Mucosa of gallbladder (tissue), 1 donor: ENCODE data around the gene SLC5A3. TPM values are rescaled to one million over a fixed set of nuclear protein-coding genes. Genes with fewer than 3 reads are reported as not detected.

ENCODE experiments used
- DNase-seq: peaks from one replicate; pipeline ENCODE4 v3.0.0-alpha.2; 2020; ENCODE audit warnings: low spot score
- total RNA-seq: library from RNA; stranded (reverse); gene quantifications from one replicate; pipeline ENCODE4 v1.2.1, GENCODE V29; 2021
- donor health status: DM: no; HTN: no; CAD: no.

Gene SLC5A3
- 19.1 TPM for total RNA-seq

DNA sequence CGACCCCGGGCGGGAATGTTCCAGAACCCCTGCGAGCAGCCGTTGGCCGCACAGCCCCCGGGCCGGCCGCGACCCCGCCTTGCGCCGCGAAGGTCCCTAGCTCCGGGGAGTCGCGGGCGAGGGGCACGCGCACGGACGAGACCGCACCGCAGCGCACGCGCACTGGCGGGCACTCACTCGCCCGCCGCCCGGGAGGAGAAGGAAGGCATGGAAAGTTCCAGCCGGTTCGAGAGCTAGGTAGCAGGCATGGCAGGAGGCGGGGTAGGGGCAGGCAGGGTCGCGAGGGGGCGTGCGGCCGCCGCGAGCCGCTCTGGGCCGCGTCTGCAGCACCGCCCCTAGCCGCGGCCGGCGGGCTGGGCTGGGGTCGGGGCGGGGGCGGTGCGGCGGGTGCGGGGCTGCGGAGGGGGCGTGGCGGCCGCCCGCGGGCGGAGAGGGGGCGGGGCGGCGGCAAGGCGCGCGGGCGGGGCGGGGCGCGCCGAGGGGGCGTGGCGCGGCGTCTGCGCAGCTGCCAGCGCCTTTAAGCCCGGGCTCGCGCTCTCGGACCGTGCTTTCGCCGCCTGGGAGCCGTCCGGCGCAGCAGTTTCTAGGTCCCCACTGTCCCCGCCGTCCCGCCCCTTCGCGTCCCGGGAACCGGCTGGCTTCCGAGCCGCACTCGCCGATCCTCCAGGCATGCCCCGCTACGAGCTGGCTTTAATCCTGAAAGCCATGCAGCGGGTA is at the start of gene SLC5A3, which contains the start of gene MRPS6:
TSS of gene SLC5A3 (plus strand) at position 547 of the 717 bp plus-strand sequence. CDS start 21,621 bp downstream, outside the sequence.
TSS of gene MRPS6 (plus strand) at position 547 of the 717 bp plus-strand sequence. CDS start at position 670, 123 bp downstream.
- DNase-seq, result peak; percentile 85

DNA sequence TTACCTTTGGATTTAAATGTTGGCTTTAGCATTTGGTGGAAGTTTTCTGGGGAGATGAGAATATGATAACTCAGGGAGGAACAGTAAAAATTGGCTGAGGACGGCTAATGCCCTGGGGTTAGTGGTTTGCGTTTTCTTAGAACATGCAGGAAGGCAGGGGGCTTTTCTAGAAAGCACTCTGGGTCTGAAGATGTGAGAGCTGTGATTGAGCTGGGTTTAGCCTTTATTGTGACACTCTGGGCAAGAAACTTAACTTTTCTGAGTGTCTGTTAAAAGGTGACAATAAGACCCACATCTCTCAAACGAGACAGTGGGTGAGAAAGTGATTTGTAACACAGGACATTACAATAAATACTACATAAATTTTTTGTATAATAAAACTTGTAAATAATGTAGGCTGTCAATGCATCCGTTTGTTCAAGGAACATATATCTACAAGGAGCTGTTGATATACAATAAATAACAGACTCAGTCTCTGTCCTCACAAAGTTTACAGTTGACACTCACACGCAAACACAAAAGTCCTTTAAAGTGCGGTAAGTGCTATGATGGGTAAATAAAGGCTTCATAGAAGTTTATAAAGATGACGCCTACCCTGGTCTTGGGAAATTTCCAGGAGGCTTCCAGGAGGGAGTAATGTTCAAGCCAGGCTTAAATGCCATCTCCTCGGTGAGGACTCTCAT is 49.5 kb upstream of the SLC5A3 start:
- no peak for DNase-seq

DNA sequence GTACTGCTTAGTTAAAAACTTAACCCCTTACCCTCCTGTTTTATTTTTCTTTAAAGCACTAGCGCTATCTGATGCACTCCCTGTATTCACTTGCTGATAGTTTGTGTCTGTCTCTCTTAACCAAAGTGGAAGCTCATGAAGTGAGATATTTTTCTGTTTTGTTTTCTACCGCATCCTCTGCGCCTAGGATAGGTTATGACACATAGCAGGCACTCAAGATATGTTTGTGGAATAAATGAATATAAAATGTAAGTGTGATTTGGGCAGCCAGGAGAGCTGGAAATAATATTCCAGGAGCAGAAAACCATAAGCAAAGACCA is 49.0 kb upstream of the SLC5A3 start:
- DNase-seq, result no peak

DNA sequence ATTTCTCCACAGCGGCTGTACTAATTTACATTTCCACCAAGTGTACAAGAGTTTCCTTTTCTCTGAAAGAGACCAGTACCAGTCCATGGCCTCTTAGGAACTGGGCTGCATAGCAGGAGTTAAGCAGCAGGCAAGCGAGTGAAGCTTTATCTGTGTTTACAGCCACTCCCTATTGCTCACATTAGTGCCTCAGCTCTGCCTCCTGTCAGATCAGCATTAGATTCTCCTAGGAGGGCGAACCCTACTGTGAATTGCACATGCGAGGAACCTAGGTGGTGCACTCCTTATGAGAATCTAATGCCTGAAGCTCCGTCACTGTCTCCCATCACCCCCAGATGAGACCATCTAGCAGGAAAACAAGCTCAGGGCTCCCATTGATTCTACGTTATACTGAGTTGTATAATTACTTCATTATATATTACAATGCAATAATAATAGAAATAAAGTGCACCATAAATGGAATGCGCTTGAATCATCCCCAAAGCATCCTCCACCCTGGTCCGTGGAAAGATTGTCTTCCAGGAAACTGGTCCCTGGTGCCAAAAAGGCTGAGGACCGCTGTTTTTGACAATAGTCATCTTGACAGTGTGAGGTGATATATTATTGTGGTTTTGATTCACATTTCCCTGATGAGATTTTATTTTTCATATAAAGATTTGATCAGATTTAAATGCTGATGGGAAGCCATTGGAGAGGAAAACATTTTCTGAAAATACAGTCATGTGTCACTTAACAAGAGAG is 45.5 kb upstream of the SLC5A3 start:
- no peak for DNase-seq

DNA sequence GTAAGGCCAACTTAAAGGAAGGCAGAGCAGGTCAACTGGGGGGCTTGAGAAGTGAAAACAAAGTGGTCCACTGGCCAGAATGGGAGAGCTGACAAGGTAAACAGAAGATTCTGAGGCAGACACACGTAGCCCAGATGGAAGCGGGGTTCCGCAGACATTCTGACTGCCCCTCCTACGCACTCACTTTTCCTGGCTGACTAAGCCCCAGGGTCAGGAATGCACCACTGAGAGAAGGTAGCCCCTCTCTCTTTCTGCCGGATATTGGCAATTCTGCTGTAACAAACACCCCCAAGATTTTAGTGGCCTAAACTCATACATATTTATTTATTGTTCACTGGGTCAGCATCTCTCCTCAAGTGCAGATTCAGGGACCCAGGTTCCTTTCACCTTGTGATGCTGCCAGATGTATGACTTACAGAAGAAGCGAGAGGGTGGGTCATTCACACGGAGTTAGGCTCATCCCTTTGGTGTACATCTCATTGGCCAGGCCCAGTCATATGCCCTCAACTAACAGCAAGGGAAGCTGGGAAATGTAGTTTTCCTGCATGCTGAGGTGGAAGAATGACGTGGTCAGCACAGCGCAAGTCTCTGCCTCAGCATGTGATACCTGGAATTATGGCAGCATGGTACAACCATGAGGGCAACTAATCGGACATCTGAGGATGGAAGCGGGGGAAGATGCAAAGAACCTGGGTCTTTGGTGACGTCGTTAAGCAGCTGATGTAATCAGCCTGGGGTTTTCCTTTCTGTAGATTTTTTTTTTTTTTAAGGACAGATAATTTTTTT is 43.4 kb upstream of the SLC5A3 start:
- peak; percentile 43 for DNase-seq

DNA sequence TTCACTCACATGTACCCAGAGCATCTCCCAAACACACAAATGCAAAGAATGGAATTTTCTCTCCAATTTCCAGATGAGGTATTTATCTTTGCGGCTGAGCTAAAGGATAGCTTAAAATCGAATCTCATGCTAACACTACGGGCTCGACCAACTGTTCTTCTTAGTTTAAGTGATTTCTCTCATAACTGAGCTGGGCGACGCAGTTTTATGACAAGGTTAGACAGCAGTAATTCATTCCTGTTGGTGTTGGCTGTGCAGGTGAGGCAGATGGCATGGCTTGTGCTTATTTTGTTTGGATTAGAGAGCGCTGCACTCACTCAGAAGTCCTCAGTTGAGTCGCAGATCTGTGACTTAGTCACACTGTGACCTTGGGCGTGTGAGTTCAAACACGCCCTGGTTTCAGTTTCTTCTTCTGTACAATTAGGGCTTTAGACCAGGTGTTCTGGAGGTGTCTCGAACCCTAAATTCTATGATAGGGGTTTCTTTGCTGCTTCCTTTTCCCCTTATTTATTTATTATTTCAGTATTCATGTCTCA is 41.5 kb upstream of the SLC5A3 start:
- DNase-seq, result no peak

DNA sequence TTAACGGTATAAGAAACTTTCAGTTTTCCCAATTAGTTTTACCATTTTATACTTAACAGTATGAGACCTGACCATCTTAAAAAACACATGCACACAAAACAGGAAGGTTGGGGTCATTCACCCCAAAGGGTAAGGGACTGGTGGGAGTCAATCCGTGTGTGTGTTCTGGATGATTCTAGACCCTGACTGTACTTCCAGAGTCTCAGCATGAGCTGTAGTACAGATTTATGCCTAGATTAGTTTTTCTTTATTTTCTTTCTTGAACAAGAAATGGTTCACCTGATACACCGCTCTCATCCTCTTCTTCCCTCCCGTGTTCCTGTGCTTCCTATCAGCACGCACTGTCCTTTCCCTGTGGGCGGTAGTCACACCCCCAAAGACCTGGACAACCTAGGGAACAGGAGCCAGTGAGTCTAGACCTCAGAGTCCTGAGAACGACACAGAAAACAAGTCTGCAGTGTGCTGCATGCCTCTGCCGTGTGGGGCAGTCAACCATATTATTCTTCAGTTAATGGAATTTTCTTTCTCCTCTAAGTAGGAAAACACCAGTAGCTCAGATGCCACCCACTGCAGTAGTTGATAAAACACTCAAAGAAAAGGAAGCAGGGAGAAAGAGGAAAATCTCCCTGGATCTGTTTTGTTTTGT is 38.9 kb upstream of the SLC5A3 start:
- no peak for DNase-seq

DNA sequence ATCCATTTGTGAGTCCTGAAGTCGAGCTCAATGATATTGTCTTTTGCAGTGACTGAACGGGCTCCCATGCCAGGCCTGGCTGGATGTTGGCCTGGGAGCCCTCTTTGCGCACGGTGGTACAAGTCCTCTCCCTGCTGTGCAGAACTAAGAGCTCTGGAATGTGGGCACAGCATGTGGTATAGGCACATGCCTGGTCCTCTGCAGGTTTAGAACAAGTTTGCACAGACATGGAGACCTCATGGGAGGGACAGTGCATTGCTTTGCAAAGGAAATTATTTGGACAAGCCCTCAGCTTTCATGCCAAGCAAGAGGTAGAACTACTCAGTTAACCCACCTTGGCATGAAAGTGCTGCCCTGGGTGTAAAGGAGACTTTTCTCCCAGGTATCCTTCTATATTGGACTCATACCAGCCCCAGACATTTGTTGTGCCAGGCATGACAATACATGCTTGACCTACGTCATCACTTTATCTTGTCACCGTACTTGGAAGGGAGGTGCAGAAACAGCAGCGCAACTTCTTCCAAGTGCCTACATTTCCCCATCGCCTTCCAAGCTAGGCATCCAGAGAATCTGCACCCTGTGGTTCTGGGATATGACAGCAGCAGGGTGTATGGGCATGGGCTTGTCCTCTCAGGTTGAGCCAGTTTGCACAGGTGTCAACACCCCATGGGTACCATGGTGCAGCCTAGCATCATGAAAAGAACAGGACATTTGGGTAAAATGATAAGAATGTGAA is 37.6 kb upstream of the SLC5A3 start:
- peak; percentile 4 for DNase-seq

DNA sequence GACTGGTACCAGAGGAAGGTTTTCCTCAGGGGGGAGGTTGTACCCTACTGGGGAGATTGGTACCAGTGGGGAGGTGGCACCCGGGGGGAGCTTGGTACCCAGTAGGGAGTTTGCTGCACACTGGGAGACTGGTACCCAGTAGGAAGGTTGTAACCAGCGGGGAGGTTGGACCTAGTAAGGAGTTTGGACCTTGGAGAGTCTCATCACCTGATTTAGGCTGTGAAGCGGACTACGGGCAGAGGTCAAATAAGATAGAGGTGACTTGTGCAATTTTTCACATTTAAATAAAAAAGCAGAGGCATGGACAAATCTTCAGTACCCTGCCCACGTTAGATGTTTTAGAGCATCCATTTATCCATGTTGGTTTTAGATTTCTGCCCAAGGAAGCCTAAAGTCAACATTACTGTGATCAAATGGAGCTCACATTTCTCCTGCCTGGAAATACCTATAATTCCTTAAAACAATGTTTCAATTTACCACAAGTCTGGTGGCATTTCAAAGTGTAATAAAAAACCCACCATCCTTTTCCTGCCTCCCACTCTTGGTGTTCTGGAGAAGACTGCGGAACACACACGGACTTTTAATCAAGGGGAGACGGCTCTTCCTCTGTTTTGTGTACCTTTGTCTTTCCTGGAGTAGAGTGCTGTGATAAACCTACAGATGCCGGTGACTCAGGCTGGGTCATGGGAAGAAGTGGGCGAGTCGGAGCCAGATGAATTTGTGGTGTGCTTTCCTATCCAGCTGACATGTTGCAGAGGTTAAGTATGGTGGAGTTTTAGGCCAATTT is 36.2 kb upstream of the SLC5A3 start:
- peak; percentile 8 for DNase-seq

DNA sequence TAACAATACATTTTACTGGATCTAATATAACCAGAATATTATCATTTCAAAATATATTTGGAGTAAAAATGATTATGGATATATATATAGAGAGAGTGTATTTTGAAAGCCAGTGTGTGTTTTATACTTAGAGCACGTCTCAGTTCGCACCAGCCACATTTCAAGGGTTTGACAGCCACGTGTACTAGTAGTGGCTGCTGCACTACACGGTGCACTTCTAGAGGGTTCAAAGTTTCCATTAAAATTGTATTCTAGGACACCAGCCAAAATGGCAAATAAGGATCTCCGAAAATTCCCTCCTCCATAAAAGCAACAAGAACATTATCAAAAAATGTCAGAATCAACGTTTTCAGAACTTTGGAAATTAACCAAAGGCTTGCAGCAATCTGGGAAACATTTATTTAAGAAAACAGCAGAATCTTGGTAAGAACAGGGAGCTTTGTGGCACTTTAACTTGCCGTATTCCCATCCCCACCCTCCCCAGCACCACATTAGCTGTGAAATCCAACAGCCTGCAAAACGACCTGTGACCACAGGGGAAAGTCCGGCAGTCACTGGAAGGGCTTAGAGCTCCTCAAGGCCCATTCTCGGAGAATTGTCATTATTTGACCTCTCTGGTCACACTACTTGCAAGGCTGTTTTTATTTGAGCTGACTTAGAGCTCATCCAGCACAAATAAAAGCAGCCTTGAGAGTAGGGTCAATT is 33.5 kb upstream of the SLC5A3 start:
- DNase-seq, result no peak

DNA sequence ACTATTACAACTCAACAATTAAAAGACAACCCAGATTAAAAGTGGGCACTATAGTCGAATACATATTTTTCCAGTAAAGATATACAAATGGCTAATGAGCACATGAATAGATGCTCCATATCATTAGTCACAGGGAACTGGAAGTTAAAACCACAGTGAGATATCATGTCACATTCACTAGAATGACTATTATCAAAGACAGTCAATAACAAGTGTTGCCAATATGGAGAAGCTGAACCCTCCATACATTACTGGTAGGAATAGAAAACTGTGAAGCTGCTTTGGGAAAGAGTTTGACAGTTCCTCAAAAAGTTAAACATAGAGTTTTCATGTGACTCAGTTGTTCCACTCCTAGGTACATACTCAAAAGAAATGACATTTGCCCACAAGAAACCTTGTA is 30.6 kb upstream of the SLC5A3 start:
- no peak for DNase-seq

DNA sequence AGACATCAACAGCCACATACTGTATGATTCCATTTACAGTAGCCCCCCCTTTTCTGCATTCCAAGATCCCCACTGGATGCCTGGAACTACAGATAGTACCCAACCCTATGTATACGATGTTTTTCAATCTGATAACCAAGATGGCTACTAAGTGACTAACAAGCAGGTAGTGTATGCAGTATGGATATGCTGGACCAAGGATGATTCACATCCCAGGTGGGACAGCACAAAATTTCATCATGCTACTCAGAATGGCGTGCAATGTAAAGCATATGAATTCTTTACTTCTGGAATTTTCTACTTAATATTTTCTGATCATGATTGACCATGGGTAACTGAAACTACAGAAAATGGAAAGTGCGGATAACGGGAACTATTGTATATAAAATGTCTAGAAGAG is 30.0 kb upstream of the SLC5A3 start:
- DNase-seq, result no peak

DNA sequence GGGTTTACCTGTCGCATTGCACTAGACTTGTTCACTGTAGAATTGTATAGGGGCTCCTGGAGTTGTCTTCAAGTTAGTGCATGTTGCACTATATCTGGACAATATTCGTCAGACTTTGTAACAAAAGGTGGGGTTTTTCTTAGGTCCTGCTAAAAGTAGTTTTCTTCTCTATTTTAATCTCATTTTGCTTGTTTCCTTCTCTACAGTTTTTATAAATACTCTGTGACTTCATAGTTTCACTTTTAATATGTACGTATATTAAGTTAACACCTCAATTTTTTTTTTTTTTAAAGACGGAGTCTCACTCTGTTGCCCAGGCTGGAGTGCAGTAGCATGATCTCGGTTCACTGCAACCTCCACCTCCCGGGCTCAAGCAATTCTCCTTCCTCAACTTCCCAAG is 26.5 kb upstream of the SLC5A3 start:
- DNase-seq, result no peak

DNA sequence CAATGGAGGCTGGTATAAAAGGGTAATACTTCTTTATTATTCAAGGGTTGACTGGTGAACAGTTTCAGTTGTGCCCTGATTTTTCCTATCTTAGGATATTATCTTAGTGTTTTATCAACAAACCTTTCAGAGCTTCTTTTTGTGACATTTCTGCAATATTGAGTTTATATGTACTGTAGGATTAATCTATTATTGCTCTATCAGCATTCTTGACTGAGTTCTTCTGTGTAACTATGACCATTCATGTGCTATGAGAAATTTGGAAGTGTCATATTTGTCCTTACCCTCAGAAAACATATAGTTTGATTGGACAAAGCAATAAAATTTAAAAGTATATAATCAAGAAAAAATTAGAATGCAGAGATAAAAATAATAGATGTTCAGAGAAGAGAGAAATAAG is 25.5 kb upstream of the SLC5A3 start:
- no peak for DNase-seq

DNA sequence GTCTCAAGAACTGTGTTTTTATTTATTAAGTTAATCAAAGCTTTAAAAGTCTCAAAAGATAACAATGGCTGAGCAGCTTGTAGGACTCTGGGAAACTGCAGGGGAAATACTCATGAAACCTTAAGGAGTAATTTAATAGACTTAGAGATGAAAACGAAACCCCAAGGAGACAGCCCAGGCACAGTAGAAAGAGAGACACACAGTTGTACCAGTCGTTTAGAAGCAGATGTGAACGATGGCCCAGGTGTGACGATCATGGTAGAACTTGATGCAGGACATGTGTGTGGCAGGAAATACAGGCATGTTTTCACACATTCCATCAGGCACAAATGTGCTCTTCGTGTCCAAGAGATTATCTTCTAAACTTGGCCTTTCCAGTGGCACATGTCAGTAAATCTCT is 21.2 kb upstream of the SLC5A3 start:
- no peak for DNase-seq

DNA sequence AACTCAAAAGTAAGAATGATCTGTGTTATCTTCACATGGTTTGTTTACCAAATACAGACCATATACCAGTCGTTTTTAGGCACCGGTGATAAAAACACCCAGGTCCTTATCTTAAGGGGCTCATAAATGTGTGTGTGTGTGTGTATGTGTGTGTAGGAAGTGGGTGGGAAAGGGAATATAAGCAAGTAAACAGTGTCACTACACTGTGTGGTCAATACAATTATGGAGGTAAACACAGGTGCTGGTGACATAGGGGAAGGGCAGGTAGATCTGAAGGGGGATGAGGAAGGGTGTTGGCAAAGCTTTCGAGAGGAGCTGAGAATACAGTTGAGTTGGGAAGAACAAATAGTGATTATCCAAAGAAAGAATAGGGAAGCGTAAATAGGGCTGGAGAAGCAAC is 19.1 kb upstream of the SLC5A3 start:
- no peak for DNase-seq

DNA sequence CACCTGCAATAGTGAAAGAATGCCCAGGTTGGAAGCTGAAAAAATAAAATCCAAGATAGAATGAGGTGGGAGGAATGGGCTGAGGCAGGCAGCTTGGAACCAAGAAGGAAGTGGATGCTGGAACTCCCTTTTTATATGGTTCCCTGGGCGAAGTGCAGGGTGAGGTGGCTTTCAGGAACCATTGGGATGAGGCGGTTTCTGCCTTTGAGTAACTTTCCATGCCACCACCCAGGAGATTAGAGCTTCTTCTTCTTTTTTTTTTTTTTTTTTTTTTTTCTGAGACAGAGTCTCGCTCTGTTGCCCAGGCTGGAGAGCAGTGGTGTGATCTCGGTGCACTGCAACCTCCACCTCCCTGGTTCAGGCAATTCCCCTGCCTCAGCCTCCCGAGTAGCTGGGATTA is 17.8 kb upstream of the SLC5A3 start:
- DNase-seq, result no peak

DNA sequence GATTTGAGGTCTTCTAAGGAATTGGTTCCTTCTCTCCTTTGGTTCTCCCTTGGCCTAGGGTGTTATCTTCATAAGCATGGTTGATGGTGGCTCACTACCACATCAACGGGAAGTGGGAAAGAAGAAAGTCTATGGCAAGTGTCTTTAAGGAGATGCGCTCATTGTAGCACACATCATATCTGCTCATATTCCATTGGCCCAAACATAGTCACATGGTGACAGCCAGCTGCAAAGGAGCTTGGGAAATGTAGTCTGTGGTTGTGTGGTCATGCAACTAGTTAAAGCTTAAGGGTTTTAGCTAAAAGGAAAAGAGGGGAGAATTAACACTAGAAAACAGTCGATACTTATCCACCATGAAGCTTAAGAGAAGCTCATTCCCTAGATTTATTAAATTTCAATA is 11.4 kb upstream of the SLC5A3 start:
- DNase-seq, result no peak

DNA sequence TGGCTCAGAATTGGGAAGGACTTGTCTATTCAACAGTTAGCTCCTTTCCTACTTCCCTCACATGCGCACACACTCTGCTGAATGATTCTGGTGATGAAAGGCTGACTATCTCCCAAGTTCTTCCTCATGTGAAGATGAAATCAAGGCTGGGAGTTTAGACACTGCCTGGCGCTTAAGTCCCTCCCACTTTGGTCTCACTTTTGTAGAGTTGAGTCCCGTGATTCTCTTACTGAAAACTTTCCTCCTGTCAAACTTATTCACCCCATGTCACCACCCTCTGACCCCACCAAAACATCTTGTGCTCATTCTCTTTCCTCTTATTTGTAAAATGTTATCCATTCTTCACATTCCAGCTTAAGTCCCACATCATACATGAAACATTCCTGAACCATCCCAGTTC is 8.4 kb upstream of the SLC5A3 start:
- DNase-seq, result no peak
